SU-DHL-6 (cell line): ENCODE data around the gene GDI2.
"Not testable (repeated sequence)": the region's sequence is repeated elsewhere in the genome, so short reads cannot be mapped to it uniquely, and the experiment has no call there.

ENCODE experiments used
- EZH2phosphoT487 ChIP-seq: fragments of 200-600 bp; sonication (generic), shearing (Covaris generic); conservative IDR thresholded peaks from 2 replicates; pipeline ENCODE4 v1.6.1; 2018; ENCODE audit warnings: mild to moderate bottlenecking, antibody characterized with exemption, low read length, moderate library complexity, mixed read lengths
- TF ChIP-seq, protein P1 (sequence below): fragments of 200-600 bp; sonication (generic); IDR thresholded peaks from one replicate; pipeline ENCODE4 v1.5.1; 2017; ENCODE audit warnings: antibody characterized with exemption, mild to moderate bottlenecking, low read length, moderate library complexity; ENCODE audit not compliant: insufficient read depth, poor library complexity, severe bottlenecking

DNA sequence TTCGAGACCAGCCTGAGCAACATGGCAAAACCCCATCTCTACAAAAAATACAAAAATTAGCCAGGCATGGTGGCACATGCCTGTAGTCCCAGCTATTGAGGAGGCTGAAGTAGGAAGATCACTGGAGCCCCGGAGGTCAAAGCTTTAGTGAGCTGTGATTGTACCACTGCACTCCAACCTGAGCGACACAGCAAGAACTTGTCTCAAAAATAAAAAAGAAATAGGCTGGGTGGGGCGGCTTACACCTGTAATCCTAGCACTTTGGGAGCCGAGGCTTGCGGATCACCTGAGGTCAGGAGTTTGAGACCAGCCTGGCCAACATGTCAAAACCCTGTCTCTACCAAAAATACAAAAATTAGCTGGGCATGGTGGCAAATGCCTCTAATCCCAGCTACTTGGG is 13.3 kb upstream of the GDI2 start:
- TF ChIP-seq, protein P1, sequence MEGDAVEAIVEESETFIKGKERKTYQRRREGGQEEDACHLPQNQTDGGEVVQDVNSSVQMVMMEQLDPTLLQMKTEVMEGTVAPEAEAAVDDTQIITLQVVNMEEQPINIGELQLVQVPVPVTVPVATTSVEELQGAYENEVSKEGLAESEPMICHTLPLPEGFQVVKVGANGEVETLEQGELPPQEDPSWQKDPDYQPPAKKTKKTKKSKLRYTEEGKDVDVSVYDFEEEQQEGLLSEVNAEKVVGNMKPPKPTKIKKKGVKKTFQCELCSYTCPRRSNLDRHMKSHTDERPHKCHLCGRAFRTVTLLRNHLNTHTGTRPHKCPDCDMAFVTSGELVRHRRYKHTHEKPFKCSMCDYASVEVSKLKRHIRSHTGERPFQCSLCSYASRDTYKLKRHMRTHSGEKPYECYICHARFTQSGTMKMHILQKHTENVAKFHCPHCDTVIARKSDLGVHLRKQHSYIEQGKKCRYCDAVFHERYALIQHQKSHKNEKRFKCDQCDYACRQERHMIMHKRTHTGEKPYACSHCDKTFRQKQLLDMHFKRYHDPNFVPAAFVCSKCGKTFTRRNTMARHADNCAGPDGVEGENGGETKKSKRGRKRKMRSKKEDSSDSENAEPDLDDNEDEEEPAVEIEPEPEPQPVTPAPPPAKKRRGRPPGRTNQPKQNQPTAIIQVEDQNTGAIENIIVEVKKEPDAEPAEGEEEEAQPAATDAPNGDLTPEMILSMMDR, result not testable (repeated sequence)
- TF ChIP-seq EZH2phosphoT487, result not testable (repeated sequence)
